HPDE6-E6E7 (cell line): ENCODE data around the gene NEUROD6.

Experiments used
- DNase-seq: peaks from one replicate; pipeline ENCODE4 v3.0.0; 2011; ENCODE audit warnings: missing footprints; ENCODE audit errors: extremely low spot score

The NEUROD6 gene

DNA sequence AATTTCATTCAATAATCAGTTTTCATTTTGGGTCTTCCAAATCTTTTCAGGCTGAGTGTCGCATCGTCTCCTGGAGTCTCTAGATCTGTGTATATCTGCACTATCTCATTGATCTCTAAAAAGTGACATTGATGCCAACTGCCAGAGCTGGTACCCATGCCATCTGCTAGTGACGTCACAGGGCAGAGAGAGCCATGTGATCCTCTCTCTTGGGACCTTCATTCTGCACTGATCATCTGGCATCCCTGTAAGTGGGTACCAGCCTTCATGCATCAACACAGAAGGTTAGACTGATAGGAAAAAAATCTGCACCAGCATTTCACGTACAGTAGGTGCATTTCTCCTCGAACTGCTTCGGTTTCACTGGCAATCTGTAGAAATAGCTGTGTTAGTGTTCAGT is at the start of gene NEUROD6:
Gene NEUROD6, minus strand, starts transcription at position 124 of the 400 bp plus-strand sequence. CDS start 1,458 bp downstream, outside the sequence.
- DNase-seq, result no peak

DNA sequence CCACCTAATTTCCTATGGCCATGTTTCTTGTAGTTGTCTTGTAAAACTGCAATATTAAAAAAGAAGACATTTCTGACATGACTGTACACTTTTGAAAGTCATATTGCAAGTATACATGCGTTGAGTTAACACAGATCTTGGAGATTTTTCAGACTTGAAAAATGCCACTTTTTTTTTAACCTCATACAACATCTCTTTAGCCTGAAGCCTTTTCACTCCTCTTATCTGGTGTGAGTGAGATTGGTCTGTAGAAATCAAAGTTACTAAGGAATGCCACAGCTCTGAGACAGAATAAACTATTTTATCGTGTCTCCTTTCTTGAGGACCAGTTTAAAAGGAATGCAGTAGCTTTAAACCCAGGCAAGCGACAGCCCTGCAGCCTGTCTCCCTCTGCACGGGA is 43.9 kb upstream of the NEUROD6 start:
- no peak for DNase-seq

- DNase-seq, result no peak
Observed at GRCh38 chr7:31382722-31383121, 42.2 kb upstream of the NEUROD6 start.

DNA sequence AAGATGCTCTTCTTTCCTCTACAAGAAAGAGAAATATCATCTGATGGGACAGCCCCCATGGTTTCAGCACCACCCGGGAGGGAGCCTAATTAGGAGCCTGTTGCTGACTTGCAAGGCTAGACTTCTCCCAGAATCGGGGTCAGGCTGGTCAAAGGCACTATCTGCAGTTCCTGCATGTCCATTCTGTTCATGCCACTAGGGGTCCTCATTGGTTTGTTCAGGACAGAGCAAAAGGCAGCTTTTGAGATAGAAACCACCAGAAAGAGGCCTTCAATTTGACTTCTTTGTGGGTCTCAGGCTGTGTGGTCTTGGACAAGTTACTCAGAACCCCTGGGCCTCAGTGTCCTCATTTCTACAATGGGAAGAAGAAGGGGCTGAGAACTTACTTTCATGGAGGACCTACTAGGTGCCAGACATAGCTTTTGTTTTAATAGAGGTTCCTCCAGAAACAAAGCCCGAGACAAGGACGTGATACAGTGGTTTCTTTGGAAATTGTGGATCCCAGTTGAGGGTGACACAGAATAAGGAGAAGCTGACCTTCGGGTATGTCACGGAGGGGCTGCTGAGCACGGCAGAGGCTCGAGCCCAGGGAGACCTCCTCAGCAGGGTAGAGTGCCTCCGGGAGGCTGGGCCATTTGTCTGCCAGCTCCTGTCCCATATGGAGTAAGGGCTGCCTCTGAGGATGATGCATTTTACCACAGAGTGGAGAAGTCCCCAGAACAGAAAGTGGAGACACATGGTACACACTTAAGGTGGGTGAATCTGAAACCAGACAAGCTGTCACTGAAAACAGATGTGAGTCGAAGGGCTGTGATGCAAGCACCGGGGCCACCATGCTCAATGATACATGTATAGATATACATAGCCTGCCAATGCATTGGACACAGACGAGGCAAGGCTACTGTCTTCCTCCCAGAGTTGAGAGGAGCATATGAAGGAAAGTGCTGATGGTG is 33.1 kb upstream of the NEUROD6 start:
- DNase-seq, result peak; percentile 72

DNA sequence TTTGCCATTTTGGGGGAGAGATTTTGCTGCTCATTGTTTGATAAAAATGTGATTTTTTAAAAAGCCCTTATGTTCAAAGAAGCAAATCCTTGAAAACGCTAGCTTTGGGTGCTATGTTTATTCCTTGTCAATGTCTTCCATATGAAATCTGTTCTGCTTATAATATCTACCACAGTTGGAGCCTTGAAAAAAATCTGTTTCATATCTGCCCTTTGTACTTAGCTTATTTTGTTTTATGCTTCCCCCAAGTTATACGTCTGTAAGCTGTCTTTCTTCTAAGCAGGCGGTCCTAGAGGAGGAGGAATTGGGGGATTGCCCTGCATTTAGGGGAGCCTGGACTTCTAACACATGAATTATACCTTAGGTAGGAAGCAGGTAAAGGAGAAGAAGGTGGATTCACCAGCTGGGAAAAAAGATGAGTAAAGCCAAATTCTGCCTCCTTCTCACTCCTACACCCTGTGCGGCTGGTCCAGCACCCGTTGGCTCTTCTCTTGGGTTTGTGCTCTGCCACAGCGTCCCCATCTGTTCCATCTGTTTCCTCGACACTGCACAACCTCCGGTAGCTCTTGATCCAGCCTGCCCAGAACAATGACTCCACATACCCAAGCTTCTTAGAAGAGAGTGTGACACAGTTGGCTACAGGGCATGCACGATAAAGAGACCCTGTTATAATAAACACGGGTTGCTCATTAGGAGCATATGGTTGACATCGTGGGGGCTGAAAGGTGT is 31.9 kb upstream of the NEUROD6 start:
- DNase-seq, result no peak

GRCh38 chr7:31371621-31372020 is 31.1 kb upstream of the NEUROD6 start:
- no peak for DNase-seq

GRCh38 chr7:31370609-31371008 is 30.1 kb upstream of the NEUROD6 start:
- DNase-seq, result no peak

- DNase-seq, result no peak
Observed at GRCh38 chr7:31368620-31369019, 28.1 kb upstream of the NEUROD6 start.

DNA sequence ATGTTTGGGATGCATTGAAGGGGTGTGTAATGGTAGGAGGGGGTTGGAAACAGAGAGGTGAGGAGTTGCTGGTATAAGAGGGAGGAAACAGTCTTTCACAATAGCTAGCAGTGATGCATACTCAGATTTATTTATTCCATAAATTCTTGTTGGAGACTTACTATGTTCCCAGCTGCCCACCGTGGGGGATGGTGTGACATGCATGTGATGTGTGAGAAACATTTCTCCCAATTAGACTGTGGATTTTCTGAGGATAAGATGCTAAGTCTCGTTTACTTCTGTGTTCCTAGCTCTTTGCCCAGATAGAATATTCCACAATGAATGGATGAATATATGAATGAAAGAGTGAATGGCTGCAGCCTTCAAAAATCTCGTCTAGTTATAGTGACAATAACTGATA is 23.0 kb upstream of the NEUROD6 start:
- no peak for DNase-seq

DNA sequence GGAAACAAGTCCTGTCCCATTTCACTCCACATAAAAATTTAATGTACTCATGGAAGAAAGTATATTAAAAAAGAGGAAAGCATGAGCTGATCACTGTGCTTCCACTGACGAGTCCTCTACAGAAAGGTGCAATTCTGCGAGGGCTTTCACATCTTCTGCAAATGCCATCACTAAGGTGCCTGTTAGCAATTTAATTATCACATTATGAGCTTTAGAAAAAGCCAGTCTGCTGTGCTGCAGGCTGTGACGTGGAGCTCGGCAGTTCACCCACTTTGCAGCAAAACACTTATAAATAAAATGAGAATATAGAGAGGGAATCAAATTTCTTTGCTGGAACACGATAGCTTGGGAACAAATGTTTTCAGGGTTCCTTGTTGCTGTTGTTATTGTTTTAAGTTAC is 22.5 kb upstream of the NEUROD6 start:
- no peak for DNase-seq

DNA sequence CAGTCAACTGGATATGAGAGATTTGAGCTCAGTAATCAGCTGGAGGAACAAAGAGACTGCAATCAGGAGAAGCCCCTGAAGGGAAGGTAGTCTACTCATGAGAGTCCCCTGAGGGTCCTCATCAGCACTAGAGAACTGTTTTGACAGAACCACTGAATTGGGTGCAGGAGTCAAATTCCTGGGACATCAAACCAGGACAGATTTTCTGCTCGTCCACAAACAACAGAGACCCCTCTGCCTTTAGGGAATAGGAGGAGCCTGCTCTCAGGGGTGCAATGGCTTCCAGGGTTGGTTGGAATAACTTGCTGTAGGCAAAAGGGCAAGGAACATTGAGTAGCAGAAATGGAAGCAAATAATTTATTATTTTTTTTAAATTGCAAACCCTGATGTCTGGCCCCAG is 21.9 kb upstream of the NEUROD6 start:
- no peak for DNase-seq

DNA sequence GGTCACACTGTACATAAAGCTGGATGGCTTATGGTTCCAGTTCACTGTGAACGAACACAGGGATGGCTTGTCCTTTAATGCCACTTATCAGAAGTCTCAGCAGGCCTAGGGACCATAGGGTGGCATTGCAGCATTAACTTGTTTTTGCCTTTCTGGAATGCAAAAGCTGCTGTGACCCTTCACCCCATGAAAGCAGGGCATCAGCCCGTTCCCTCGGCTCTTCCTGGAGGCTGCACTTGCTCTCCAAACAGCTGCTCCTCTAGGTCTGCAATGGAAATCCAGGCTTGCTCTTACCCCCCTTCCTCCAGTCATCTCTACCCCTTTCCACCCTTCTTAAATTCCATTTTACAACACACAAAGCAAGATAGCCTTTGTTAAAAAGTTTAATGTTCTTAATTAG is 17.9 kb upstream of the NEUROD6 start:
- DNase-seq, result no peak

DNA sequence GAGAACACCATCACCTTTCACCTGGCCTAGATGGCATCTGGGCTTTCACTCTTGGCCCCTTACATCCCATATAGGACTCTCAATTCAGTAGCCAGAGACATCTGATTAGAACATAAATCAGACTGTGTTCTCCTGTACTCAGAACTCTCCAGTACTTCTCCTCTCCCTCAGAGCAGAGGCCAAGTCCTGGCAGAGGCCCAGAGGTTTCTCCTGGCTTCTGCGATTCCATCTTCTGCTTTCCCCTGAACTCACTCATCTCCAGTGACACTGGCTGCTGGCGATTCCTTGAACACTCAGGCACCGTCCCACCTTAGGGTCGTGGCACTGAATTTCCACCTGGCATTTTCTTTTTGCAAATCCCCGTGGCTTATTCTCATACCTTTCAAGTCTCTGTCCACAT is 4.9 kb upstream of the NEUROD6 start:
- DNase-seq, result no peak

- DNase-seq, result no peak
Observed at GRCh38 chr7:31343516-31344305, 3.2 kb upstream of the NEUROD6 start.

DNA sequence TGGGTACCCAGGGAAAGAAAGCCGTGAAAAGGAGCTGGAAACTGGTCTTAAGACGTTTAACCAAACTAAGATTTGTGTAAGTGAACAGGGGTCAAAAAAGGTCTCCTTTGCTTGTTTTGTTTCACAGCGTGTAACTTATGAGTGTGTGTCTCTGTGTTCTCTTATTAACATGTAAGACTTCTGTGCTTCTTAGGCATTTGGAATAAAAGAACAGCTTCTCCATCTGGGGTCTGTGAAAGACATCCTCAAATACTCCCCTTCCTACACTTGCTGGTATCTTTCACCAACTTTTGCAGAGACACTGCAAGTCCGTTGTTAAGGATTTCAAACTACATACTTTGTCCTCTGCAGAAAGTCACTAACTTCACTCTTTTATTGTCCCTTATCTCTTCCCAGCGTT is 615 bp upstream of the NEUROD6 start:
- no peak for DNase-seq

GRCh38 chr7:31340051-31340450 is 475 bp downstream of the NEUROD6 start:
- no peak for DNase-seq

DNA sequence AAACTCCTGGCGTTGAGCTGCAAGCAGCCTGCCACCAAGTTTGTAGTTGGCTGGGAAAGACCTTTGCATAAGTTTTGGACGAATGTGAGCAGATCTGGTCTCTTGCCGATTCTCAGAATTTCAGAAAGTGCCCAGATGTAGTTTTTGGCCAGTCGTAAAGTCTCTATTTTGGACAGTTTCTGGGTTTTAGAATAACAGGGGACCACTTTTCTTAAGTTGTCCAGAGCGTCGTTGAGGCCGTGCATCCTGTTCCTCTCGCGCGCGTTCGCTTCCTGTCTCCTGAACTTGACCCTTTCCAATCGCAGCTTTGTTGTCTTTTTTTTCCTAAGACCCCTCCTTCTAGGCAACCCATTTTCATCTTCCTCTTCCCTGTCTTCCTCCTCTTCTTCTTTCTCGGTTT is 1.8 kb downstream of the NEUROD6 start:
- no peak for DNase-seq

- no peak for DNase-seq
Observed at GRCh38 chr7:31337002-31337565, 3.4 kb downstream of the NEUROD6 start.

- no peak for DNase-seq
Observed at GRCh38 chr7:31336202-31337001, 4.1 kb downstream of the NEUROD6 start.

GRCh38 chr7:31335884-31336201 is 4.7 kb downstream of the NEUROD6 start:
- no peak for DNase-seq
